ENCODE measurements around the gene FKBP5. TPM values are rescaled to one million over a fixed set of nuclear protein-coding genes. Genes with fewer than 3 reads are reported as not detected.

Gene FKBP5
- total RNA-seq, 6 experiments from 2014 or later, result 7.6 to 12.9 (median 11.8) TPM

DNA sequence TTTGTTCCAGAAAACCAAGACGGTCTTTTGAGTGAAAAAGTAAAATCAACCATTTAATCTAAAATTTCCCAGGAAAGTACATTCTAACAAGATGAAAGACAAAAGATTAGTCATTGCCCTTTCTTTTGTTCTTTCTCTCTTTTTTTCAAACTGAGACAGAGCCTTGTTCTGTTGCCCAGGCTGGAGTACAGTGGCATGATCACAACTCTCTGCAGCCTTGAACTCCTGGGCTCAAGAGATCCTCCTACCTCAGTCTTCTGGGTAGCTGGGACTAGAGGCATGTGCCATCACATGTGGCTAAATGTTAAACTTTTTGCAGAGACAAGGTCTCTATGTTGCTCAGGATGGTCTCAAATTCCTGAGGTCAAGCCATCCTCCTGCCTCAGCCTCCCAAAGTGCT lies 75.0 kb downstream of the FKBP5 start:
- Mint-ChIP-seq H3K36me3 (ENCODE audit: low read depth) (peaks cover 18% of the 10 kb centered on the region), H3K27me3 (ENCODE audit: insufficient read depth) (no peaks in the 10 kb centered on the region; the same call in none of the 2 replicates), H3K4me1 (ENCODE audit: low read depth) (peaks cover 11% of the 10 kb centered on the region), H3K9me3 (no peaks in the 10 kb centered on the region), H3K27ac (no peak overlapping the region), H3K4me3 (no peak overlapping the region)
- no peak for DNase-seq
- TF ChIP-seq, protein P1, sequence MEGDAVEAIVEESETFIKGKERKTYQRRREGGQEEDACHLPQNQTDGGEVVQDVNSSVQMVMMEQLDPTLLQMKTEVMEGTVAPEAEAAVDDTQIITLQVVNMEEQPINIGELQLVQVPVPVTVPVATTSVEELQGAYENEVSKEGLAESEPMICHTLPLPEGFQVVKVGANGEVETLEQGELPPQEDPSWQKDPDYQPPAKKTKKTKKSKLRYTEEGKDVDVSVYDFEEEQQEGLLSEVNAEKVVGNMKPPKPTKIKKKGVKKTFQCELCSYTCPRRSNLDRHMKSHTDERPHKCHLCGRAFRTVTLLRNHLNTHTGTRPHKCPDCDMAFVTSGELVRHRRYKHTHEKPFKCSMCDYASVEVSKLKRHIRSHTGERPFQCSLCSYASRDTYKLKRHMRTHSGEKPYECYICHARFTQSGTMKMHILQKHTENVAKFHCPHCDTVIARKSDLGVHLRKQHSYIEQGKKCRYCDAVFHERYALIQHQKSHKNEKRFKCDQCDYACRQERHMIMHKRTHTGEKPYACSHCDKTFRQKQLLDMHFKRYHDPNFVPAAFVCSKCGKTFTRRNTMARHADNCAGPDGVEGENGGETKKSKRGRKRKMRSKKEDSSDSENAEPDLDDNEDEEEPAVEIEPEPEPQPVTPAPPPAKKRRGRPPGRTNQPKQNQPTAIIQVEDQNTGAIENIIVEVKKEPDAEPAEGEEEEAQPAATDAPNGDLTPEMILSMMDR (IDR thresholded peaks at IDR 0.05), result no peak

DNA sequence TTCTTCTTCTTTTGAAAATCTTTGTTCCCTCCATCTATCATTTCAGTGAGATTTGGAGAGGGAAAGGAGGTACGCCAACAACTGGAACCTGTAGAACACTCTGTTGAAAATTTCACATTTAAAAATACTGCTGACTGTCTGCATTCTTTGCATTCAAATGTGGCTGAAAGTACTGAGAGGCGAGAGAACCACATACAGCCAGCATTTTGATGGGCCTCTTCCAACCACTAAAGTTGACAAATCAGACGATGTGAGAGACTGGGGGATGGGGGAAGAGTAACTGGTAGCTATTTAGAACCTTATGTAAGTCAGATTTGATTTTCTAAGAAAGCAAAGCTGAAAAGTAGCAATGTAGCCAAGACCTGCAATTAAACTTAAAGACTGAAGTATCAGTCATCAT lies 77.5 kb downstream of the FKBP5 start:
- Mint-ChIP-seq H3K27ac (no peak overlapping the region), H3K27me3 (ENCODE audit: insufficient read depth) (peaks cover 1% of the 10 kb centered on the region), H3K4me1 (ENCODE audit: low read depth) (peaks cover 12% of the 10 kb centered on the region), H3K4me3 (no peak overlapping the region), H3K36me3 (ENCODE audit: low read depth) (peaks cover 18% of the 10 kb centered on the region), H3K9me3 (no peaks in the 10 kb centered on the region)
- peak; percentile 27 for DNase-seq
- TF ChIP-seq, protein P1 (IDR thresholded peaks at IDR 0.05), result no peak

DNA sequence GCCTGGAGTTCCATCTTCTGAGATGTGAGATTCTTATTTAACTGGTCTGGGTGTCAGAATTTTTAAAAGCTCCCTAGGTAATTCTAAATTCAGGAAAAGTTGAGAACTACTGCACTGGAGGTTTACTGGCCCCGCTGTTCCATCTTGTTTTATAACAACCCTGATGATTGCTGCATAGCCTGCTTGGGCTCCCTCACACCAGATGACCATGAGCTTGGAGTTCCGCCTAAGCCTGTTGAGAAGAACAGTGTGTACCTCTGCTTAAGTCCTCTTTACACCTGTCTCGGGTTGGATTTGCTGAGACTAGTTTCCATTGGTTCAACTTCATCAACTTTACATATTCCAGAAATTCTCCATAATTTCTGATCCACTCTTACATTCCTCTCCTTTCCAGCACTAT lies 77.9 kb downstream of the FKBP5 start:
- TF ChIP-seq, protein P1 (IDR thresholded peaks at IDR 0.05), result no peak
- peaks cover 18% of the 10 kb centered on the region for H3K36me3 Mint-ChIP-seq (ENCODE audit: low read depth)
- no peaks in the 10 kb centered on the region for H3K9me3 Mint-ChIP-seq
- no peak for DNase-seq
- no peak overlapping the region for H3K27ac Mint-ChIP-seq
- H3K27me3 Mint-ChIP-seq (ENCODE audit: insufficient read depth), result peaks cover 2% of the 10 kb centered on the region
- no peak overlapping the region for H3K4me3 Mint-ChIP-seq
- H3K4me1 Mint-ChIP-seq (ENCODE audit: low read depth), result peaks cover 16% of the 10 kb centered on the region

DNA sequence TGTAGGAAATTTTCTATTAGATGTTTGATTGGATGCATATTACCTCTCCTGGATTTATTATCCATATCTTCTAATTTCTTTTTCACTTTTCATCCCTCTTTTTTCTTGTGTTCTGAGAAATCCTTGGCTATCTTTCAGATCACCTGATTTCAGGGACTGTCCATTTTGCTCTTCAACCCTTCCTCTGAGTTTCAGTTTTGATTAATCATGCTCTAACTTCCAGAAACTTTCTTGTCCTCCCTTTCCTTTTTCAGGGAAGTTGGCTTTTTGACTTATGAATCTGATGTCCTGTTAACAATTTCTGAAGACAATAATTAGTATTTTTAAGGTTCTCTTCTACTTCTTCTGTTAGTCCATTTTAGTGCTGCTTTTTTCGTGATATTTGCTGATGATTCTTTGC lies 79.1 kb downstream of the FKBP5 start:
- Mint-ChIP-seq H3K4me3 (no peak overlapping the region), H3K9me3 (no peaks in the 10 kb centered on the region), H3K36me3 (ENCODE audit: low read depth) (peaks cover 18% of the 10 kb centered on the region), H3K27ac (no peak overlapping the region), H3K4me1 (ENCODE audit: low read depth) (peaks cover 22% of the 10 kb centered on the region), H3K27me3 (ENCODE audit: insufficient read depth) (peaks cover 2% of the 10 kb centered on the region)
- DNase-seq, result no peak
- TF ChIP-seq, protein P1 (IDR thresholded peaks at IDR 0.05), result no peak

- H3K9me3 Mint-ChIP-seq, result no peaks in the 10 kb centered on the region
- TF ChIP-seq, protein P1 (IDR thresholded peaks at IDR 0.05), result no peak
- peaks cover 29% of the 10 kb centered on the region for H3K4me1 Mint-ChIP-seq (ENCODE audit: low read depth)
- DNase-seq, result no peak
- no peak overlapping the region for H3K27ac Mint-ChIP-seq
- no peak overlapping the region for H3K4me3 Mint-ChIP-seq
- peaks cover 2% of the 10 kb centered on the region for H3K27me3 Mint-ChIP-seq (ENCODE audit: insufficient read depth)
- H3K36me3 Mint-ChIP-seq (ENCODE audit: low read depth), result peaks cover 15% of the 10 kb centered on the region
These were observed 81.0 kb downstream of the FKBP5 start for GRCh38 chr6:35607517-35608233.
